K562 treated with DMSO at 1 percent for 24 hours (cell line): ENCODE data around the gene COX14. TPM values are rescaled to one million over a fixed set of nuclear protein-coding genes. Genes with fewer than 3 reads are reported as not detected.

Experiments
- total RNA-seq: library from RNA; unstranded; fragments of 300-600 nt; gene quantifications from 2 replicates; pipeline ENCODE4 v1.2.3, GENCODE V29; 2022; ENCODE audit warnings: low read depth; ENCODE audit not compliant: insufficient read depth

COX14 gene
- total RNA-seq, result 52.5 and 65.7 TPM in 2 replicates

GRCh38 chr12:50111693-50112455 is at the start of gene COX14:
Gene COX14, plus strand, starts transcription at chr12:50112236. Its CDS starts 7,808 bp downstream, at chr12:50120044.

DNA sequence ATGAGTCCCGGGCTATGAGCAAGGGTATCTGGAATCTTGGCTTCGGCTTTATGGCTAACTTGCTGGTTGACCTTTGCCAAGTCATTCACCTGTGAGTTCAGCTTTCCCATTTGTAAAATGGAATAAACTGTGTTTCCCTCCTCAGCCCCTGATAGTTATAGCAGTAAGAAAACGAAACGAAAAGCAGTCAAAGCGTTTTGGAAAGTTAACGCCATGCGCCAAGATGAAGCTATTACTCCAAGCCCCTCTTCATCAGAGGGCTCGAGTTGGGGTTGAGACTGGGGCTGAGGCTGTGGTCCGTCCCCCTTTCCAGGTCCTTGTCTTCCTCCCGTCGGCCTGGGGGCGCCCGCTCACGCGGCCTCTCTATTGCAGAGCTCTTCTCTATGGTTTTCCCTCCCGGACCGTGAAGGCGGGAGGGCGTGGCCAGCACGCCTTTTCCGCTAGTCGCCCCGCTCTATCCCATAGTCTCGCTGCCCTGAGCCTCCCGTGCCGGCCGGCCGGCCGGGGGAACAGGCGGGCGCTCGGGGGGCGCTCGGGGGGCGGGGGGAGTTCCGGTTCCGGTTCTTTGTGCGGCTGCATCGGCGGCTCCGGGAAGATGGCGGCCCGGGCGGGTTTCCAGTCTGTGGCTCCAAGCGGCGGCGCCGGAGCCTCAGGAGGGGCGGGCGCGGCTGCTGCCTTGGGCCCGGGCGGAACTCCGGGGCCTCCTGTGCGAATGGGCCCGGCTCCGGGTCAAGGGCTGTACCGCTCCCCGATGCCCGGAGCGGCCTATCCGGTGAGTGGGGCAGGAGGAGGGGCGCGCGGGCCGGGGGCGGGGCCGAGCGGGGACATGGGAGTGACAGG is 27.0 kb upstream of the COX14 start, which contains the start of gene SMARCD1:
TSS of gene SMARCD1 (plus strand) at position 568 of the 840 bp plus-strand sequence. CDS start at position 596, 28 bp downstream.

GRCh38 chr12:50103767-50104321 is 8.2 kb upstream of the COX14 start, which contains the start of gene GPD1:
Gene GPD1, plus strand, starts transcription at chr12:50104008. Its CDS starts 43 bp downstream, at chr12:50104051.

DNA sequence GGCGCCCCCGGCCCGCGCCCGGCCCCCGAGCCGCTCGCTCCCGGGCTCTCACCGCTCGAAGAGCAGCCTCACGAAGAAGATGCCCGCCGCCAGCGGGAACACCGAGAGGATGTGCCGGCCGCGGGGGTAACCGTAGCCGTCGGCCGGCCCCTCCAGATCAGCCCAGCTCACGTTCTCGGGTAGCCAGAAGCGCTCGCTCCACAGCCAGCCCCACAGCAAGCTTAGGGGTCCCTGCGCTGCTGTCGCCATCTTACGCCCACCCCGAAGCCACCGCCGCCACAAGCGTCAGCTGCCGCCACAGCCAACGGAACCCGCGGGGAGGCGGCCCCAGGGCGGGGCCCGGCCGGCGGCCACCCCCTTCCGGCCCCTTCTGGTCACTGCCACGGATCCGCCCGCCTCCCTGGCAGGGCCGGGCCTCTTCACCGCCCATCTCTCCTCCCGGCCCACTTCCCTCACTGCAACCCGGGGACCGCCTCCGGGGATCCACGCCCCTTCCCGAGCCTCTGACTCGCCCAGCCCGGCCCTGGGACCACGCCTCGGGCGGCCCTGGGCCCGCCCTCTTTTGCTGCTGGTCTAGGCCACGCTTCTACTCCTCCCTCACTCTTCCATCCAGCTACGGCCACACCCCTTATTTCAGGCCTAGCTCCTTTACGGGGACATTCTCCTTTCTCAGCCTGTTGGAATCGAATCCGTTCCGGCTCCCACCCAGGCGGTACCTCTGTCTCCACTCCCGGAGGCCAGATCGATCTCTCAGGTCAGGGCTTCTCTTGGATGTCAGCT is 55.2 kb downstream of the COX14 start, which contains the start of gene CERS5:
TSS of gene CERS5 (minus strand) at position 321 of the 780 bp plus-strand sequence. CDS start at position 249, 72 bp downstream.

Other genes with a start within 250 kb of the COX14 start
- 0.15 and 0.16 TPM in 2 replicates for gene FAIM2, start 208.3 kb upstream of the COX14 start, total RNA-seq
- gene AQP2, start 161.5 kb upstream of the COX14 start, total RNA-seq, result not detected in 2 replicates
- not detected in 2 replicates for gene AQP5, start 150.4 kb upstream of the COX14 start, total RNA-seq
- gene AQP6, start 139.3 kb upstream of the COX14 start, total RNA-seq, result 0.41 TPM in 1 of 2 replicates, not detected in the other
- gene RACGAP1, start 86.7 kb upstream of the COX14 start, total RNA-seq, result 74.2 and 79.0 TPM in 2 replicates
- gene ASIC1, start 54.6 kb upstream of the COX14 start, total RNA-seq, result 1.00 and 1.5 TPM in 2 replicates
- gene SMARCD1, start 26.9 kb upstream of the COX14 start, total RNA-seq, result 72.7 and 74.2 TPM in 2 replicates
- gene GPD1, start 8.2 kb upstream of the COX14 start, total RNA-seq, result 0.23 TPM in 1 of 2 replicates, not detected in the other
- 21.7 and 25.7 TPM in 2 replicates for gene CERS5, start 55.1 kb downstream of the COX14 start, total RNA-seq
- gene LIMA1, start 171.3 kb downstream of the COX14 start, total RNA-seq, result 18.3 and 18.4 TPM in 2 replicates